K562 (cell line): ENCODE results near the gene TFCP2. TPM values are rescaled to one million over a fixed set of nuclear protein-coding genes. Genes with fewer than 3 reads are reported as not detected.

Experiments
- GABPB1 ChIP-seq: sonication (generic); formaldehyde crosslinking; IDR thresholded peaks from 2 replicates; pipeline ENCODE4 v1.8.0; 2022; ENCODE audit warnings: mild to moderate bottlenecking, missing genetic modification reagents
- HDAC2 ChIP-seq: fragments of 450-650 bp; IDR thresholded peaks from 2 replicates; pipeline ENCODE4 v1.6.1; 2016; ENCODE audit warnings: mild to moderate bottlenecking
- MGA ChIP-seq: fragments of 450-650 bp; IDR thresholded peaks from 2 replicates; pipeline ENCODE4 v1.6.1; 2016; ENCODE audit warnings: mild to moderate bottlenecking, moderate library complexity
- MLLT1 ChIP-seq, 2 experiments: fragments of 450-650 bp; IDR thresholded peaks; 2 replicates each; pipeline ENCODE4 v1.6.1; 2016
- POLR2G ChIP-seq: fragments of 200-400 bp; formaldehyde crosslinking; IDR thresholded peaks from 2 replicates; pipeline ENCODE4 v1.6.1; 2017; ENCODE audit warnings: low read depth, mild to moderate bottlenecking, antibody characterized with exemption, low read length, moderate library complexity
- RBFOX2 ChIP-seq: fragments of 200-400 bp; formaldehyde crosslinking; IDR thresholded peaks from 2 replicates; pipeline ENCODE4 v1.6.1; 2017; ENCODE audit warnings: low read depth, mild to moderate bottlenecking, low read length, moderate library complexity
- TOE1 ChIP-seq, 2 experiments: fragments of 450-650 bp in 1 of 2; sonication (generic) in 1 of 2; formaldehyde crosslinking in 1 of 2; IDR thresholded peaks; 2 replicates each; pipeline versions ENCODE4 v1.7.1 to v1.8.0; 2016 to 2022; ENCODE audit warnings: borderline replicate concordance in 2 of 2, mild to moderate bottlenecking in 2 of 2, antibody characterized with exemption in 1 of 2, inconsistent platforms in 1 of 2, low read depth in 1 of 2, missing genetic modification reagents in 1 of 2, moderate library complexity in 1 of 2
- YY1 ChIP-seq, 3 experiments: IDR thresholded peaks; 2 replicates each; pipeline ENCODE4 v1.6.1; 2011; ENCODE audit warnings: low read length in 2 of 3, mild to moderate bottlenecking in 2 of 3, moderate library complexity in 2 of 3, borderline replicate concordance in 1 of 3, control low read depth in 1 of 3, low read depth in 1 of 3; ENCODE audit not compliant: insufficient read depth in 3 of 3, insufficient replicate concordance in 2 of 3, control insufficient read depth in 1 of 3, insufficient read length in 1 of 3; ENCODE audit errors: extremely low read depth in 1 of 3
- polyA plus RNA-seq, 8 experiments: library from polyadenylated mRNA; depleted of rRNA in 4 of 8; stranded (reverse) in 5 of 8; unstranded in 3 of 8; fragments of >200 nt; fragmentation: Nextera tagmentation in 2 of 8; fragmentation: Illumina TruSeq in 1 of 8; extraction: Ambion mirVana in 2 of 8; extraction: Trizol in 1 of 8; gene quantifications; 2 replicates each; pipeline versions ENCODE4 v1.2.1 to v1.2.3, GENCODE V29; 2011 to 2014; ENCODE audit warnings: inconsistent platforms in 1 of 8, missing spikeins in 1 of 8
- total RNA-seq, 7 experiments: library from RNA; depleted of rRNA in 6 of 7; stranded (reverse); fragments of >200 nt in 6 of 7; fragmentation: Illumina TruSeq in 2 of 7; extraction: Trizol in 2 of 7; gene quantifications; 2 replicates each; pipeline versions ENCODE4 v1.2.1 to v1.2.3, GENCODE V29; 2011 to 2021; ENCODE audit warnings: low replicate concordance in 1 of 7
- TF ChIP-seq, protein P1 (sequence below), 2 experiments: fragments of 250-450 bp in 1 of 2; fragments of 450-650 bp in 1 of 2; sonication (Bioruptor Pico) in 1 of 2; IDR thresholded peaks; 2 replicates each; pipeline versions ENCODE4 v1.6.1 to v1.8.0; 2016 to 2021; ENCODE audit warnings: mild to moderate bottlenecking in 2 of 2, moderate library complexity in 2 of 2, missing compliant biosample characterization in 1 of 2, missing genetic modification characterization in 1 of 2

The TFCP2 gene
- total and polyA plus RNA-seq, 9 of the 15 experiments (the other 6 are each of a cell fraction or from before 2014, with no cell fraction given) = 8.0 to 38.9 (median 19.3) TPM

GRCh38 chr12:51217968-51218606 lies 45.2 kb upstream of the TFCP2 start, which contains the start of gene POU6F1 (continued):
- TF ChIP-seq MGA = peak; percentile 27; the same call in 1 of the 2 replicates
- TF ChIP-seq, protein P1, sequence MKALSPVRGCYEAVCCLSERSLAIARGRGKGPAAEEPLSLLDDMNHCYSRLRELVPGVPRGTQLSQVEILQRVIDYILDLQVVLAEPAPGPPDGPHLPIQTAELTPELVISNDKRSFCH (CRISPR knock-in tag; IDR thresholded peaks at IDR 0.05) = no peak
- TF ChIP-seq, protein P1 (tag; IDR thresholded peaks at IDR 0.05) = 0 out of 2 replicates have a peak, but pooled peaks have one; percentile 54
- 0 out of 2 replicates have a peak, but pooled peaks have one; percentile 33 for TF ChIP-seq HDAC2
- peak; percentile 72 for TF ChIP-seq RBFOX2
- TF ChIP-seq YY1 (IDR thresholded peaks at IDR 0.05; ENCODE audit: borderline replicate concordance in 1 of 3, control insufficient read depth in 1 of 3, extremely low read depth in 1 of 3, insufficient read depth in 3 of 3, insufficient read length in 1 of 3, insufficient replicate concordance in 2 of 3, low read depth in 1 of 3, low read length in 2 of 3) = peak in 1 of 3 experiments; percentile 4
- 0 out of 4 replicates have a peak, but pooled peaks of 1 of the 2 experiments have one; percentile 22 for TF ChIP-seq MLLT1 (IDR thresholded peaks at IDR 0.05)
- TF ChIP-seq POLR2G = peak; percentile 72
- TF ChIP-seq GABPB1 (CRISPR knock-in tag) = peak; percentile 46; the same call in 1 of the 2 replicates
- no peak for TF ChIP-seq TOE1 (IDR thresholded peaks at IDR 0.05; ENCODE audit: borderline replicate concordance)
- no peak for TF ChIP-seq TOE1 (CRISPR knock-in tag; IDR thresholded peaks at IDR 0.05; ENCODE audit: borderline replicate concordance, low read depth)
